GM23248 (cell line): ENCODE data around the gene MLLT10. TPM values are rescaled to one million over a fixed set of nuclear protein-coding genes. Genes with fewer than 3 reads are reported as not detected.

Experiments used
- DNase-seq: peaks from one replicate; pipeline ENCODE4 v3.0.0-alpha.2; 2015
- H2AFZ ChIP-seq: fragments of 200-600 bp; sonication (generic); 2 replicates; pipeline ENCODE4 v1.6.1; 2016; ENCODE audit warnings: antibody characterized with exemption
- H3F3A ChIP-seq: fragments of 200-600 bp; sonication (generic); 2 replicates; pipeline ENCODE4 v1.6.1; 2016; ENCODE audit warnings: mild to moderate bottlenecking, antibody characterized with exemption, mixed run types; ENCODE audit not compliant: insufficient read depth
- H3K27ac ChIP-seq: fragments of 200-600 bp; sonication (generic); 2 replicates; pipeline ENCODE4 v1.5.1; 2016; ENCODE audit warnings: mild to moderate bottlenecking
- H3K27me3 ChIP-seq: fragments of 200-600 bp; sonication (generic); replicated peaks from 2 replicates; pipeline ENCODE4 v1.6.1; 2016; ENCODE audit warnings: mild to moderate bottlenecking; ENCODE audit not compliant: insufficient read depth
- H3K36me3 ChIP-seq: fragments of 200-600 bp; sonication (generic); 2 replicates; pipeline ENCODE4 v1.6.1; 2016; ENCODE audit warnings: low read depth, mild to moderate bottlenecking
- H3K4me1 ChIP-seq: fragments of 200-600 bp; sonication (generic); 2 replicates; pipeline ENCODE4 v1.6.1; 2016; ENCODE audit warnings: mild to moderate bottlenecking; ENCODE audit not compliant: insufficient read depth
- H3K4me2 ChIP-seq: fragments of 200-600 bp; sonication (generic); one replicate; pipeline ENCODE4 v1.6.1; 2016; ENCODE audit warnings: mild to moderate bottlenecking; ENCODE audit not compliant: unreplicated experiment
- H3K4me3 ChIP-seq: fragments of 200-600 bp; sonication (generic); 2 replicates; pipeline ENCODE4 v1.5.1; 2016; ENCODE audit warnings: mild to moderate bottlenecking
- H3K79me2 ChIP-seq: fragments of 200-600 bp; sonication (generic); 2 replicates; pipeline ENCODE4 v1.6.1; 2016; ENCODE audit warnings: mild to moderate bottlenecking; ENCODE audit not compliant: insufficient read depth
- H3K9ac ChIP-seq: fragments of 200-600 bp; sonication (generic); 2 replicates; pipeline ENCODE4 v1.6.1; 2016; ENCODE audit warnings: mild to moderate bottlenecking
- H3K9me2 ChIP-seq: fragments of 200-600 bp; sonication (generic); 2 replicates; pipeline ENCODE4 v1.6.1; 2016; ENCODE audit warnings: mixed run types, mild to moderate bottlenecking, moderate library complexity; ENCODE audit not compliant: insufficient read depth
- H3K9me3 ChIP-seq: fragments of 200-600 bp; sonication (generic); one replicate; pipeline ENCODE4 v1.6.1; 2017; ENCODE audit warnings: low read depth
- H4K20me1 ChIP-seq: fragments of 200-600 bp; sonication (generic); 2 replicates; pipeline ENCODE4 v1.6.0; 2016; ENCODE audit not compliant: insufficient read depth
- EZH2 ChIP-seq: fragments of 200-600 bp; sonication (generic); IDR thresholded peaks from 2 replicates; pipeline ENCODE4 v1.6.1; 2018; ENCODE audit warnings: antibody characterized with exemption, mild to moderate bottlenecking; ENCODE audit not compliant: insufficient read depth, poor library complexity, severe bottlenecking
- EZH2phosphoT487 ChIP-seq: fragments of 200-600 bp; sonication (generic); IDR thresholded peaks from 2 replicates; pipeline ENCODE4 v1.6.1; 2018; ENCODE audit warnings: antibody characterized with exemption, moderate library complexity, mild to moderate bottlenecking, low read depth; ENCODE audit not compliant: insufficient read depth
- WGBS, 2 experiments: methylation state at CpG; one replicate each; pipeline ENCODE4 v1.1.6; 2015 to 2017; ENCODE audit warnings: low lambda C conversion rate in 2 of 2, low coverage in 1 of 2; ENCODE audit errors: missing lambda C conversion rate in 2 of 2; 5-methylcytosine and 5-hydroxymethylcytosine counted together
- in situ Hi-C: fragments of 300-500 bp; cut with MboI; formaldehyde crosslinking; loops from 2 replicates; pipeline ENCODE4 v1.15.0; 2020
- polyA plus RNA-seq: library from polyadenylated mRNA; unstranded; fragments of >200 nt; fragmentation: Nextera tagmentation; extraction: Ambion mirVana; gene quantifications from 2 replicates; pipeline ENCODE4 v1.2.1, GENCODE V29; 2016
- total RNA-seq: library from RNA; depleted of rRNA; stranded (reverse); fragments of >200 nt; shearing (Covaris generic); gene quantifications from 2 replicates; pipeline ENCODE4 v1.2.3, GENCODE V29; 2014

Gene MLLT10
- total and polyA plus RNA-seq, 2 experiments from 2014 or later, result 8.9 to 19.8 TPM

DNA sequence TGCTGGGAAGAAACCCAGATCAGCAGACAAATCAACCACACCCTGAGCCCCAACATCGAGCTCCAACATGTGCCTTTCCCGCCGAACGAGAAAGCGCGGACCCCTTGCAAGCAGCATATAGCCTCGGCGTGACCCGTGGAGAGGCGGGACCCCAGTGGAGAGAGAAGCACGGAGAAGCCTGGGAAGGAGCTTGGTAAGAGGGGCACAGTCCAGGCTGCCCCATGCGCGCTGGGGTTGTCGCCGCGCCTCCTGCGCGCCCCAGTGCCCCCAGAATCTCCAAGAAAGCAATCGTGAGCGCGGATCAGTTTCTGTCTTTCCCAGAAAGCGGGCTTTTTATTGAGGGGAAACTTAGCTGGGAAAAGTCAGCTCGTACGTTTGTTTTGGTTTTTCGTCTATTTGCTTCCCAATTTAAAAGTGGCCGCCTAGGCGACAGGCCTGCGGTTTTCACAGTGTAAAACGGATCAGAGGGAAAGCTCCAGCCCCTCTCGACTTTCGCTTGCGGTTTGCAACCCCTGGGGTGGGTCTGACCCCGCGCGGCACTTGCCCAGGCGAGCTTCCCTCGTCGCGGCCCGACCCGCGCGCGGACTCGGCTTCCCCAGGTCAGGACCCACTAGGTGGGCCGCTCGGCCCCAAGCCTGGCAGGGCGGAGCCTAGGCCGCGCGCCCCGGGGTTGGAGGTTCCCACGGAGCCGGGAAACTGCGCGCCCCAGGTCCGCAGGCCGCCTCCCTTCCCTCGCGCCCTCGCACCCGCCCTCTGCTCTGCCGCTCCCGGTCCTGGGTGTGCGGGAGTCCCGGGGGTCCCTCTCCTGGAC lies 39.6 kb upstream of the MLLT10 start:
- H3K4me3 ChIP-seq, result peak overlapping the region; percentile 71
- H3F3A ChIP-seq, result peaks cover 16% of the 10 kb centered on the region
- peak overlapping the region; percentile 49 for H3K9ac ChIP-seq
- no peaks in the 10 kb centered on the region for H3K36me3 ChIP-seq
- H3K27me3 ChIP-seq, result no peaks in the 10 kb centered on the region; the same call in 1 of the 2 replicates
- H3K4me2 ChIP-seq, result peak overlapping the region; percentile 97
- H4K20me1 ChIP-seq, result no peaks in the 10 kb centered on the region
- no peak for TF ChIP-seq EZH2
- no peak for TF ChIP-seq EZH2phosphoT487
- H3K79me2 ChIP-seq, result no peaks in the 10 kb centered on the region
- no peaks in the 10 kb centered on the region for H3K9me2 ChIP-seq
- no peaks in the 10 kb centered on the region for H3K9me3 ChIP-seq
- peak overlapping the region; percentile 81 for H2AFZ ChIP-seq
- H3K4me1 ChIP-seq, result no peaks in the 10 kb centered on the region
- WGBS, 2 experiments, result 15 to 19% methylated on average over 55 to 66 of the region's 66 CpGs
- in situ Hi-C loops, result loop anchor here (5.0 to 25.0 kb wide), 2 partner anchors 207 to 407 kb away; no protein-coding TSS in a partner anchor
- no peak overlapping the region for H3K27ac ChIP-seq
- DNase-seq, result peak; percentile 59

DNA sequence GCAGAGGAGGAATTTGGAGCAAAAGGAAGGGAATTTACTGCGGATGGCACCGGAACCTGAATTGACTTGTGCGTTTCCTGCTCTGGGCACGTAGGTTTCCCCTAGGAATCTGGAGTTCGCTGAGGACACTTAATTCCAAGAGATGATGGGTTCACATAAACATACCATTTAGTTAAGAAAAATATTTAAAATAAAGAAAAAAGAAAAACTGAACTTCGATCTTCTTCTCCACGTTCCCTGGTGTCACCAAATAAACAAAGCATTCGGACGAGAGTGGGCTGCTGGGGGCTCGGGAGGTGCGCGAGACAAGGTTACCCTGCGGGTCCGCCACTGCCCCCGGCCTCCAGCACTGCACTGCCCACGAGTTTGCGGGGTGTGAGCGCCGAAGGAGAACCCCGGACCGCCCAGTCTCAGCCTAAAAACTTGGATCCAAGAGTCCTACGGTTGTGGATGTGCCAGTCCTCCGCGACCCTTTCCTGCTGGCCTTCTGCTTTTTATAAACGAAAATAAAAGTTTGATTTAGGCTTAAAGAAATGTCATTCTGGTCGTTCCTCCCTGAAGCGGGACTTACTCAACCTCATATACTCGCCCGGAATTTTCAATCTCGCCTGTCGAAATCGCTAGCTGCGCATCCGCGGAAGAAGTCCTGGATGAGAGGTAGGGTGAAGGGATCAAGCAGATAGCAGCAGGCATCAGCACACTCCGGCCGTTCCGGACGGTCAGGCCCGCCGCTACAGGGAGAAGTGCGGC lies 38.9 kb upstream of the MLLT10 start:
- no peaks in the 10 kb centered on the region for H3K9me2 ChIP-seq
- no peak overlapping the region for H3K27ac ChIP-seq
- H3F3A ChIP-seq, result peaks cover 16% of the 10 kb centered on the region
- H3K4me2 ChIP-seq, result peak overlapping the region; percentile 97
- in situ Hi-C loops, result loop anchor here (5.0 to 25.0 kb wide), 2 partner anchors 208 to 408 kb away; no protein-coding TSS in a partner anchor
- no peak for DNase-seq
- no peaks in the 10 kb centered on the region for H3K9me3 ChIP-seq
- H3K4me3 ChIP-seq, result peak overlapping the region; percentile 71
- 1 to 2% methylated on average over 42 of the region's 42 CpGs for WGBS, 2 experiments
- peak overlapping the region; percentile 49 for H3K9ac ChIP-seq
- TF ChIP-seq EZH2 (no peak), EZH2phosphoT487 (no peak)
- no peaks in the 10 kb centered on the region for H3K4me1 ChIP-seq
- no peaks in the 10 kb centered on the region for H3K79me2 ChIP-seq
- H4K20me1 ChIP-seq, result no peaks in the 10 kb centered on the region
- H3K36me3 ChIP-seq, result no peaks in the 10 kb centered on the region
- no peaks in the 10 kb centered on the region; the same call in 1 of the 2 replicates for H3K27me3 ChIP-seq
- H2AFZ ChIP-seq, result peak overlapping the region; percentile 81

DNA sequence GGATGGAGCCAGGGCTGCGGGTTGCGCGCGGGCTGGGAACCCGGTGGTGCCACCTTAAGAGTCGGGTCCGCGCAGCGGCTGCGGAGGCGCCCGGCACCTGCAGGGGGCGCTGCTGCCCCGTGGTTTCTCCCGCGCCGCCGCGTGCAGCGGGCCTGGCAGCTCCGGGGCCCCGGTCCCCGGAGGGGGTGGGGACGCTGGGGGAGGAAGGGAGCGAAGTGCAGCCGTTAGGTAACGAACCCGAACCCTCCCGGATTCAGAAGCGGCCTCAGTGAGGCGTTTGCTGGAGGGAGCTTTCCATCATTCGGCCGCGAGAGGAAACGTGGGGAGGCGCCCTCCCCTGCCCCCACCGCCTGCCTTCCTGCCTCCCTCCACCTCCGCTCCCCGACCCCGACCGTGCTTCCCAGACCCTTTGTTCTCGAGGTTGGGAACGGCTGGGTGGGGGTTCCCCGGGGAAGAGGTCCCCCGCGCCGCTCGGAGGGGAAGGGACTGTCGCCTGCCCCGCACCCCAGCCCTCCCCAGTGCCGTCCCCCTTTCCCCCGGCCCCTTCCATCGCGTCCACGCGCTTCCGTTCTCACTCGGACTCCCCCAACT lies 38.2 kb upstream of the MLLT10 start:
- peak overlapping the region; percentile 81 for H2AFZ ChIP-seq
- peaks cover 16% of the 10 kb centered on the region for H3F3A ChIP-seq
- DNase-seq, result peak; percentile 84
- in situ Hi-C loops, result loop anchor here (5.0 to 25.0 kb wide), 2 partner anchors 209 to 409 kb away; no protein-coding TSS in a partner anchor
- no peaks in the 10 kb centered on the region for H3K9me3 ChIP-seq
- H4K20me1 ChIP-seq, result no peaks in the 10 kb centered on the region
- peak overlapping the region; percentile 71 for H3K4me3 ChIP-seq
- H3K79me2 ChIP-seq, result no peaks in the 10 kb centered on the region
- no peak overlapping the region for H3K27ac ChIP-seq
- H3K4me1 ChIP-seq, result no peaks in the 10 kb centered on the region
- H3K27me3 ChIP-seq, result no peaks in the 10 kb centered on the region; the same call in 1 of the 2 replicates
- H3K4me2 ChIP-seq, result peak overlapping the region; percentile 97
- TF ChIP-seq EZH2phosphoT487 (no peak), EZH2 (no peak)
- no peaks in the 10 kb centered on the region for H3K36me3 ChIP-seq
- 1% methylated on average over 30 to 55 of the region's 58 CpGs for whole genome bisulfite sequencing, 2 experiments
- H3K9ac ChIP-seq, result peak overlapping the region; percentile 49
- no peaks in the 10 kb centered on the region for H3K9me2 ChIP-seq
